ENCODE results near the gene HIGD1C. TPM values are rescaled to one million over a fixed set of nuclear protein-coding genes. Genes with fewer than 3 reads are reported as not detected.

The HIGD1C gene
- total RNA-seq, 2 donors from 2014 or later = not detected

DNA sequence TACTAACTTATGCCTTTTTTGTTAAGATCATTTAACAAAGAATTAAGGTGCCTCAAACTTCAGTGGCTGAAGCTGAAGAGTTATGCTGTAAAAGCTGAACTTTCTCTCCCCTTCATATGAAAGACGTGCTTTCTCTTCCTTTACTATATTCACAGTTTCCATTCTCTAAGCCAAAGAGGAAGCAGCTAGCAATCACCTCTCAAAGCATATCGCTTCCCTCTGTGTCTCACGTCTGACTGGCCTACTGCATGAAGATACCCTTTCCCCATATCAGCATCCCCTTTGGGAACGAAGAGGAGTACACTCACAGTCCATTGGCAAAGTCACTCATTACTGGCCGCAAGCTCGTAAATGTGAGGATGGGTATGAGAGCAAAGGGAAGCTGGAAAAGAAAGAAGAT, 38.9 kb downstream of the HIGD1C start:
- no peaks in the 10 kb centered on the region for H3K9me3 ChIP-seq
- intact Hi-C loops (cut with DNase I) = no loop called here
- no peak for TF ChIP-seq CTCF (IDR thresholded peaks at IDR 0.05)

GRCh38 chr12:50992819-50993218, 40.5 kb downstream of the HIGD1C start:
- intact Hi-C loops (cut with DNase I) = no loop called here
- H3K27me3 ChIP-seq = no peaks in the 10 kb centered on the region

More for the DNA sequence above, 38.9 kb downstream of the HIGD1C start:
- no peak for DNase-seq
- Histone ChIP-seq H3K4me1 (no peaks in the 10 kb centered on the region), H3K36me3 (peaks cover 7% of the 10 kb centered on the region), H3K27ac (no peak overlapping the region), H3K9ac (ENCODE audit: low read depth in 2 of 2, low read length in 2 of 2) (no peak overlapping the region), H3K4me3 (no peak overlapping the region), H3K27me3 (no peaks in the 10 kb centered on the region)

GRCh38 chr12:50999093-50999492, 46.7 kb downstream of the HIGD1C start:
- Histone ChIP-seq H3K36me3 (peaks cover 16% of the 10 kb centered on the region), H3K4me3 (no peak overlapping the region), H3K27me3 (no peaks in the 10 kb centered on the region), H3K4me1 (no peaks in the 10 kb centered on the region), H3K9me3 (no peaks in the 10 kb centered on the region), H3K9ac (ENCODE audit: low read depth in 2 of 2, low read length in 2 of 2) (no peak overlapping the region), H3K27ac (no peak overlapping the region)
- intact Hi-C loops (cut with DNase I) = no loop called here
- TF ChIP-seq CTCF (IDR thresholded peaks at IDR 0.05) = no peak
- DNase-seq = no peak

More at GRCh38 chr12:50992819-50993218, 40.5 kb downstream of the HIGD1C start:
- Histone ChIP-seq H3K9me3 (no peaks in the 10 kb centered on the region), H3K36me3 (peaks cover 16% of the 10 kb centered on the region), H3K27ac (no peak overlapping the region), H3K4me1 (no peaks in the 10 kb centered on the region), H3K9ac (ENCODE audit: low read depth in 2 of 2, low read length in 2 of 2) (no peak overlapping the region), H3K4me3 (no peak overlapping the region)
- TF ChIP-seq CTCF (IDR thresholded peaks at IDR 0.05) = no peak
- no peak for DNase-seq

- no peaks in the 10 kb centered on the region for H3K27me3 ChIP-seq
Measured at GRCh38 chr12:51000245-51000644, 47.9 kb downstream of the HIGD1C start.

GRCh38 chr12:51001799-51002198, 49.5 kb downstream of the HIGD1C start:
- Histone ChIP-seq H3K4me3 (no peak overlapping the region), H3K9me3 (no peaks in the 10 kb centered on the region), H3K4me1 (no peaks in the 10 kb centered on the region), H3K9ac (ENCODE audit: low read depth in 2 of 2, low read length in 2 of 2) (no peak overlapping the region), H3K36me3 (peaks cover 5% of the 10 kb centered on the region), H3K27me3 (no peaks in the 10 kb centered on the region), H3K27ac (no peak overlapping the region)
- TF ChIP-seq CTCF (IDR thresholded peaks at IDR 0.05) = no peak
- intact Hi-C loops (cut with DNase I) = no loop called here
- no peak for DNase-seq

More at GRCh38 chr12:51000245-51000644, 47.9 kb downstream of the HIGD1C start:
- H3K9me3 ChIP-seq = no peaks in the 10 kb centered on the region
- DNase-seq = no peak
- intact Hi-C loops (cut with DNase I) = no loop called here
- peaks cover 16% of the 10 kb centered on the region for H3K36me3 ChIP-seq
- no peak overlapping the region for H3K9ac ChIP-seq (ENCODE audit: low read depth in 2 of 2, low read length in 2 of 2)
- no peak for TF ChIP-seq CTCF (IDR thresholded peaks at IDR 0.05)
- no peak overlapping the region for H3K4me3 ChIP-seq
- no peak overlapping the region for H3K27ac ChIP-seq
- no peaks in the 10 kb centered on the region for H3K4me1 ChIP-seq

Data from colonic mucosa (tissue), 4 donors.